Endothelial cell of coronary artery (primary cell): ENCODE results near the gene STXBP5. TPM values are rescaled to one million over a fixed set of nuclear protein-coding genes. Genes with fewer than 3 reads are reported as not detected.

ENCODE experiments used
- total RNA-seq: library from RNA; depleted of rRNA; stranded (reverse); fragments of >200 nt; gene quantifications from 2 replicates; pipeline ENCODE4 v1.2.3, GENCODE V29; 2014

The STXBP5 gene
- 17.4 and 25.7 TPM in 2 replicates for total RNA-seq

GRCh38 chr6:147204060-147204785 is at the start of gene STXBP5:
Gene STXBP5, plus strand, starts transcription at chr6:147204417. Its CDS starts 116 bp downstream, at chr6:147204533.

